Measurements from ENCODE around the gene MAPRE3.

The MAPRE3 gene

DNA sequence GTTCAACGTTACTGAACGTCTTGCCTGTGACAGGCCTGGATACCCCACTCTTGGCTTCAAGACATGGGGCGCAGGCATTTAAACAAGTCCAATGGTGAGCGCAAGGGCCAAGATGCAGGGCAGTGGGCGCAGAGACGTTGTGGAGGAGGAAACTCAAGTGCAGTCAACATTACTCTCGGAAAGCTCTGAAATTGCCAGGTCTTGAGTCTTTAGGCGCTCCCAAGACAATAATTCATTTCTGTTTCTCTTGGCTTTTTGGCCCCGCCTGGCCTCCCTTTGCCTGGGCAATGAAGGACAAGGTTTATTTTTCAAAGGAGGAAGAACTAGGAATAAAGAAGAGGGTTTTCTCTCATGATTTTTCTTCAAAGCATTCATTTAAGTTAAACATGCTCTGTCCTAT is 49.0 kb downstream of the MAPRE3 start:
- DNase-seq = no peak

DNA sequence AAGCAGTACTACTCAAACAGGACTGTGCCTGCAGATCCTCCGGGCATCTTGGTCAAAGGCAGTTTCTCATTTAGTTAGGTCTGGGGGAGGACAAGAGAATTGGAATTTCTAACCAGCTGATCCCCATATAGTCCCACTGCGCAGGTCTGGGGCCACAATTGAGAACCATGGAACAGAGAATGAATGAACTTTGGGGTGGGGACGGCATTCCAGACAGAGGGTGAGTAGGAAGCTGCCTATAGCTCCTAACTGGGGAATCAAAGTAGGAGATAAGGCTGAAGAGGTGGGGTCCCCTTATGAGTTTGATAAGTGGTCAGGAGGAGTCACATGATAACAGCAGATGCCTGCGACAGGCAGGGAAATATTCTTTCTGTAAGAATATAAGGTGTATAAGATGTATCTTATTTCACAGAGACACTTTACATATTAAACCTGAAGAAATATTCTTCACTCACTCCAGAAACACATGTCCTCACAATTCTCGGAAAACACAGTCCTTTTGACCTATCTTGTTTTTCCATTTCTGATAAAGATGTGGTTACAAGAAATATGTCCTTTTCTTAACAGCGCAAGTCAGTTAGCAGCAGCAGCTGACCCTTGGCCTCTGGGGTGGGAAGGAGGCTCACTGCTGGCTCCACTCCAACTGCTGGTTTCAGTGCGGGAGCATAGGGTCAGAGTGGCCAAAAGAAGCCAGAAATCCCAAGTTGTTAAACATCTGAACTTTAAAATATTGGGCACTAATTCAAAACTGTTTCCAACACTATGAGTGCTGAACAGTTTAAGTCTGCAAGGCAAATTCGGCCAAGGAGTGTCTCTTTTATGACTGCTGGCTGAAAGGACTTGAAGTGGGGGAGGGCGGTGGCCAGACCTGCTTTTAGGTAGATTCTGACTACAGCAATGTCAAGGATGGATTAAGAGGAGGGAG is 49.8 kb downstream of the MAPRE3 start:
- DNase-seq = no peak

DNA sequence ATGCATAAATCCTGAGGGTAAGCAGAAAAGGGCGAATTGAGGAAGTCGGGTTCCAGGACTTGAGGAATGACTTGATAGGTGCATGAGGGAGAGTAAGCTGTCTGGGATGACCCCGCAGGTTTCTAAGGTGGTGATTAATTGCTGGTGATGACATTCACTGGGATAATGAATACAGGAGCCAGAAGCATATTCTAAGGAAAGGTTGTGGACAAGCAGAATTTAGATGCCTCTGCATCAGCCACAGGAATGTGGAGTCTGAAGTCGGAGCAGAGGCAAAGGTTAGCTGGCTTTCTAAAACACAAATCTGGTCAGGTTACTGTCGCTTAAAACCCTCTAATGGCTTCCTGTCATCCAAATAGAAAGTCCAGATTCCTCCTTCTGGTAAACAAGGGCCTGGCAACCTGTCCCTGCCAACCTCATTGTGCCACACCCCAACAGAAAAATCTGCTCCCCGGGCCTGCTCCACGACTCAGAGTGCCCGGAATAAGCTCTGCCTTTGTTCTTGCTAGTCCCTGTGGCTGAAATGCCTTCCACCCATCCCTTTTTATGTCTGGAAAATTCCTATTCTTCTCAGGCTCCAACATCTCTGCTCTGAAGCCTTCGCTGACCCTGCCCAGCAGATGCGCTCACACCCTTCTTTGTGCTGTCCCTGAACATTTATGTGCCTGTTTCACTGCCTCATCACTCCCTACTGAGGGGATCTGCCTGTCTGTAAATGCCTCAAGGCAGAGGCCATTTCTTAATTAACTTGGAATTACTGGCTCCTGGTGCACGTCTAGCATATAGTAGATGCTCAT is 51.0 kb downstream of the MAPRE3 start:
- DNase-seq = no peak

DNA sequence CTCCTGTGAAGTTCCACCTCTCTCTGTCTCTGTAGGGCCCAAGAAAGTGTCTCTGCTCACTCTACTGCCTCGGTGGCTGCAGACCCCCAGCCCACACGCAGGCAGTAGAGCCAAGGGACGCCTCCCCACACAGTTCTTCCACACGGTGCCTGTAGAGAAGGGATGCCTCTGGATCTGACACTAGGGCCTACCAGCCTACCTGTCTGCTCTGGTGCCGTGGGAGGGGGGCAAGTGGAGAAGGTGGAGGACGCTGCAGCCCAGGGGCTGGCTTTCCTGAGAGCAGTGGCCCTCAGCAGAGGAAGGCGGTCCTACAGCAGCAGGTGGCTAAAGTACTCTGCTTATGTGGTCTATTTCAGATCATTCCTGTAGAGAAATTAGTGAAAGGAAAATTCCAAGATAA is 53.3 kb downstream of the MAPRE3 start:
- no peak for DNase-seq

DNA sequence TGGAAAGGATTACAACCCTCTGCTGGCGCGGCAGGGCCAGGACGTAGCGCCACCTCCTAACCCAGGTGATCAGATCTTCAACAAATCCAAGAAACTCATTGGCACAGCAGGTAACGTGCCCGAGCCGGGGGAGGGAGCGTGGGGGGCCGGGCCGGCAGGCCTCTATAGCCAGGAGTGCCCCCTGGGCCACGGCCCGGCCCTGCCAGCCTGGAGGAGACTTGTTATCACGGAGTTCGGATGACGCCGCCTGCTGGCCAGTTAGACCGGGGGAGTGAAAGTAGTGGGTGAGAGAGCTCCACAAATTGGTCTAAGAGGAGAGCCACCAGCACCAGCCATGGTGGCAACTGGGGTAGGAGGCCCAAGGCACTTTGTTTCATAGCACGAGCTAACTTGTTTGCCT is 53.8 kb downstream of the MAPRE3 start:
- no peak for DNase-seq

DNA sequence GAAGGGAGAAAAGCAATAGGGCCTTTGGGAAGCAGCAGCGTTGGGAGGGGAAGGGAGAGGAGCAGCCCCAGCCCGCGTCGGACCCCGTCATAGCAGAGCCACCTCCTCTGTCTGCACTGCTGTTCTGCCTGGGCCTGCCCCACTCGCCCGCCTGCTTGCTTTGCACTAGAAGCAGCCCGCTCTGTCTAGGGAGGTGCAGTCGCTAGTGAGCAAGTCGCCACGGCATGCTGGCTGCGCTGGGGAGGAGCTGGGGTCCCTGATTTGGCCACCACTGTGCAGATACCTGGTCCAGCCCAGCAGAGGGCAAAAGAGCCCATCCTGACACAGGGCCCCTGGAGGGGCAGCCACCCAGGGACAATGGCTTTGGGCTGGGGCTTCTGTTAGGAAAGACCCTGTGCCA is 54.4 kb downstream of the MAPRE3 start:
- no peak for DNase-seq

DNA sequence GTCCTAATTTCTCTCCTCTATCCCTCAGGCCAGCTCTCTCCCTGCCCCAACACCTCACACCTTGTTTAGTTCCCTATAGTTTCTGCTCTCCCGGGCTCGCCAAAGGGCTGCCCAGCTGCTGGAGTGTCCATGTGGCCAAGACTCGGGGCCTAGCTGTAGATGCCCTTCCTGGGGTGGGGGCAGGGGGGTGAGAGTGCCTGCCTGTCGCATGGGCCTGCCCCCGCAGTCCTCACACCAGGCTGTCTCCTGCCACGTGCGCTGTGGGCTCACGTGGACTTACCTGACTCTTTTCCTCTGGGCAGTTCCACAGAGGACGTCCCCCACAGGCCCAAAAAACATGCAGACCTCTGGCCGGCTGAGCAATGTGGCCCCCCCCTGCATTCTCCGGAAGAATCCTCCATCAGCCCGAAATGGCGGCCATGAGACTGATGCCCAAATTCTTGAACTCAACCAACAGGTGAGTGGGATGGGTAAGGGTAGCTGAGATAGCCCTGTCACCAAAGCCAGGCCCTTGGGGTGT is 54.9 kb downstream of the MAPRE3 start:
- DNase-seq = no peak

DNA sequence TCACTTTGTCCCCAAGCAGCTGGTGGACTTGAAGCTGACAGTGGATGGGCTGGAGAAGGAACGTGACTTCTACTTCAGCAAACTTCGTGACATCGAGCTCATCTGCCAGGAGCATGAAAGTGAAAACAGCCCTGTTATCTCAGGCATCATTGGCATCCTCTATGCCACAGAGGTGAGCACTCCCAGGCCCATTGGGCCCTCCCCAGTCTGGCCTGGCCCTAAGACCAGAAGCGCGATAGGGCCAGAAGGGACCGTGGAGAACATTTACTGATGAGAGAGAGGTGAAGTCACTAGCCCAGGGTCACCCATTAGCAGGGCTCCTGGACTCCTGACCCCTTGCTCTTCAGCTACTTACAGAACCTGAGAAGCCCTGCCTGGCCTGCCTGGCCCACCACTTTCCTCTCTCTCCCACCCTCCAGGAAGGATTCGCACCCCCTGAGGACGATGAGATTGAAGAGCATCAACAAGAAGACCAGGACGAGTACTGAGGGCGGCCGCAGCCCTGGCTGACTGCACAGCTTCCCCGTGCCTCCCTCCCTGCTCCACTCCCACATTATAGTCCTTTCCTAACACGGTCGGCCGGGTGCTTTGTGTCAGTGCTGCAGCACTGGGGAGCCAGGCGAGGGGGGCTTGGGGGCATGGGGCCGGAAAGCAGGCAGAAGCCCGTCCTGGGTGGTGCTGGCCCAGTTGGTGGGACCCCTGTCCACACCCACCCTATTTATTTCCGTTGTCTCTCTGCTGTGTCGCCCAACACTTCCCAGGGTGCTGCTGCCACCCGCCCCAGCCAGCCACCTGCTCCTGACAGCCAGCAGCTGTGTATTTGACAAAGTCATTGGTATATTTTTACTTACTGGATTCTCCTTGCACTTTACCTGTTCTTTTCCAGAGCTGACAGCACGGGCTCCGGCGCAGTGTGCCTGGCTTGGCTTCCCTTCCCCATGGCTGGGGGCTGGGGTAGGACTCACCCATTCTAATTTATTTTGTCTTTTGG is 55.7 kb downstream of the MAPRE3 start:
- DNase-seq = no peak

DNA sequence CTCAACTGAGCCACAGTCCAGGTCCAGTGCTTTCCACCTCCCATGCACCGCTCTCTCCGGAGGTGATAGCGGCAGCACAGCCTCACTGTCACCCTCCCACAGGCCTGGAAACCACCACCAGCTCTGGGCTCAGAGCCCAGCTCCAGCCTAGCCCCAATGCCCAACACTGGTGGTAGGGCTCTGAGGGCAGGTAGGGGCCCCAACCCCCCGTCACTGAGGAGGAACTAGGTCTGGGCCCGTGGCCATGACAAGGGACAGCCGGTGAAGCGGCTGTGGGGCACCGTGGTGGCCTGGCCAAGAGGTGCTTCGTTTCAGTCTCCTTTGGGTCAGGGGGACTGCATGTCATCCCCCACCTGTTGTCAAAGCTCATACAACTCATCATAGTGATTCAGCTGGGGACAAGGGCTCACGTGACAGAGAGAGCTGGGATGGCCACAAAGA is 56.8 kb downstream of the MAPRE3 start:
- DNase-seq = no peak

DNA sequence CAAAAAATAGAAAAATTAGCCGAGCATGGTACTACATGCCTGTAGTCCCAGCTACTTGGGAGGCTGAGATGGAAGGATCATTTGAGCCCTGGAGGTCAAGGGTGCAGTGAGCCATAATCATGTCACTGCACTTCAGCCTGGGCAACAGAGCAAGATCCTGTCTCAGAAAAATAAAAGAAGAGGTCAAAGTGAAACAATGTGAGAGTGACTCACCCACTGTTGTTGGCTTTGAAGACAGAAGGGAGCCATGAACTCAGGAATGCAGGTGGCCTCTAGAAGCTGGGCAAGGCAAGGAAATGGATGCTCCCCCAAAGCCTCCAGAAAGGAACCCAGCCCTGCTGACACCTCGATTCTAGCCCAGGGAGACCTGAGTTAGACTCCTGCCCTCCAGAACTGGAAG is 58.6 kb downstream of the MAPRE3 start:
- no peak for DNase-seq

DNA sequence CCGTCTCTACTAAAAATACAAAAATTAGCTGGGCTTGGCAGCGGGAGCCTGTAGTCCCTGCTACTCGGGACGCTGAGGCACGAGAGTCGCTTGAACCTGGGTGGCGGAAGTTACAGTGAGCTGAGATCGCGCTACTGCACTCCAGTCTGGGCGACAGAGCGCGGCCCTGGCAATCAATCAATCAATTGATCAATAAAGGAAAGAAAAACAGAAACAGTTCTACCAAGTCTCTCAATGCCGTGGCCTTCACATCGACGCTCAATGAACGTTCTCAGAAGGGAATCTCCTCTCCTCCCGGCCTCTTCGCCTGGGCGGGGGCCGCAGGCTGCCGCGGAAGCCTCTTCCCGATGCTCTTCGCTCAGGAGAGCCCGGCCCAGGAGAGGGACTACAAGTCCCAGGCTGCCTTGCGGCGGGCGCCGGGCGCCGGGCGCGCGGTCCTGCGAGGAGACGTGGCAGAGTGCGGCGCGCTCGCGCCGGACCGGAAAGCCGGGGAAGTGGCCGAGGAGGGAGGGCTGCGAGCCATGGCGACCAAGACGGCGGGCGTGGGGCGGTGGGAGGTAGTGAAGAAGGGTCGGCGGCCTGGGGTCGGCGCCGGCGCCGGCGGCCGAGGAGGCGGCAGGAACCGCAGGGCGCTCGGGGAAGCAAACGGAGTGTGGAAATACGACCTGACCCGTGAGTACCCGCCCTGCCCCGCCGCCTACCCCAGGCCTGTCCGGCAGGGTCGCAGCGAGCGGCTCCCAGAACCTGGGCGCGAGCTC is 62.2 kb downstream of the MAPRE3 start, which contains the start of gene TMEM214:
TSS of gene TMEM214 (plus strand) at position 471 of the 758 bp plus-strand sequence. CDS start at position 522, 51 bp downstream.
- peak; percentile 92 for DNase-seq

DNA sequence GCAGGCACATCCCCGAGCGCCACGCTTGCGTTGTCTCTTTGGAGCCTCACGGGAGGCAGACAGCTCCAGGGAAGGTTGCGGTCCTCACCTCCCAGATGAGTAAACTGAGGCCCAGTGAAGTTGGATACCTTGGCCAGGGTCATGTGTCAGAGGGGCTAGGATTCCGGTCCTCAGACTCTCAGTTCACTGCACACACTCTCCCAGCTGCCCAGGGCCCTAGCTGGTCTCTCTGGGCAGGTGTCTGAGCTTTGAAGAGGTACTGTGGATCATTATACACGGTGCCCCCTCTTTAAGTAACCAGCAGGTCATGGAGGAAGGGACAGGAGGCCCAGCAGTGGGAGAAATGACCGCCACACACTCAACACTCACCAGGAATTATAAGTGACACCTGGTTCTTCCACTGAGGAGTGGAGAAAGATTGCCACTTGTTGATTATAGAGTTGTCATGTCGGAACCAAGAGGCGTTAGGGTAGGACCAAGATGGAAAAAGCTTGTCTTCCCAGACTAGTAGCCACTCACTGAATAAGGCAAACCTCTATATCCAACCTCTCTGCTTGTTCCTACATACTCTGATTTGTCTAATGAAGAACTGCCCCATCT is 62.9 kb downstream of the MAPRE3 start:
- DNase-seq = no peak

DNA sequence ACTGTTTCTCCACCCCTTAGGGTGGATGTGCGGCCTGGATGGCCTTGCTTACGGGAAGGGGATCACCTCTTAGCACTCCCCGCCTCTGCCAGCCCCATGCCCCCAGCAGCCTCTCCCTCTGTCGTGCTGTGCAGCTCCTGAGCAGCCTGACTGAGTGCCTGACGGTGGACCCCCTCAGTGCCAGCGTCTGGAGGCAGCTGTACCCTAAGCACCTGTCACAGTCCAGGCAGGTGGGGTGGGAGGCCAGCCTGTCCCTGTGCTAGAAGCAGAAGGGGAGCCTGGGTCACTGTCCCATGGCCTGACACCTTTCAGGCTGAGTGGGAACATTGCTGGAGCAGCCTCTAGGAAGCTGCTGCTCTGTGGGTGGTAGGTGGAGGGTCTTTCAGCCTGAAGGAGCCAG is 67.6 kb downstream of the MAPRE3 start:
- DNase-seq = no peak

DNA sequence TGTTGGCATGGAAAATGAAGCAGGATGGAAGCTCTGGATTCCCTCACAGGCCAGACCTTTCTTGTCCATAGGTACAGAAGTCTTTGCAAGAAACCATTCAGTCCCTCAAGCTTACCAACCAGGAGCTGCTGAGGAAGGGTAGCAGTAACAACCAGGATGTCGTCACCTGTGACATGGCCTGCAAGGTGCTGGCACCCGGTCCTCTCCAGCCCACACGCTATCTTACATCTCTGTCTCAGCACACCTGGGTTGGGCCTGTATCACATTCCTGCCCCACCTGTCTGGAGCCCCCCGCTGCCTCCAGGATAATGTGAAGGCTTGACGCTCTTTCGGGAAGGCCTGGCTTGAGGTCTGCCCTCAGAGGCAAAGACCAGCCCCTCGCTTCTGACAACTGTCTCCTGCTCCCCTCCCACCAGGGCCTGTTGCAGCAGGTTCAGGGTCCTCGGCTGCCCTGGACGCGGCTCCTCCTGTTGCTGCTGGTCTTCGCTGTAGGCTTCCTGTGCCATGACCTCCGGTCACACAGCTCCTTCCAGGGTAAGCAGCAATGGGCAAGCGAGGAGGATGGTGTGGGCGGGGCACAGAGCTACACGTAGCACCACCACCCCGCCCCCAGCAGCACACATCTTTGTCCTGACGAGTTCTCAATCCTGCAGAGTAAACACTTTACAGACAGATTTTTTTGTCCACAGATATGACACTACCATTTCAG is 68.3 kb downstream of the MAPRE3 start:
- no peak for DNase-seq

DNA sequence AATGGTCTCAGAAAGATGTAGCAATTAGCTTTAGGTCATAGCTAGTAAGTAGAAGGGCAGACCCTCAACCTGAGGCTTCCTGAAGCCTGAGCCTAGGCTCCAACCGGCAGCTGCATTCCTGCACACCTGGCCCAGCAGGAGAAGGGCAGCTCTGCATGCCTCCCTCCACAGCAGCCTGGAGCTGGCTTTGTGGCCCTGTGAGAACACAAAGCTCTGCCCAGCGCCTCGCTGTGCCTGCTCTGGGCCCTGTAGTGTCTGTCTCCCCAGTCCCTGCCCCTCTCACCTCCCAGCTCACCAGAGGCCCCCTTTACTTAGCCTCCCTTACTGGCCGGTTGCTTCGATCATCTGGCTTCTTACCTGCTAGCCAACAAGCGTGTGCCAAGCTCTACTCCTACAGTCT is 69.0 kb downstream of the MAPRE3 start:
- no peak for DNase-seq

DNA sequence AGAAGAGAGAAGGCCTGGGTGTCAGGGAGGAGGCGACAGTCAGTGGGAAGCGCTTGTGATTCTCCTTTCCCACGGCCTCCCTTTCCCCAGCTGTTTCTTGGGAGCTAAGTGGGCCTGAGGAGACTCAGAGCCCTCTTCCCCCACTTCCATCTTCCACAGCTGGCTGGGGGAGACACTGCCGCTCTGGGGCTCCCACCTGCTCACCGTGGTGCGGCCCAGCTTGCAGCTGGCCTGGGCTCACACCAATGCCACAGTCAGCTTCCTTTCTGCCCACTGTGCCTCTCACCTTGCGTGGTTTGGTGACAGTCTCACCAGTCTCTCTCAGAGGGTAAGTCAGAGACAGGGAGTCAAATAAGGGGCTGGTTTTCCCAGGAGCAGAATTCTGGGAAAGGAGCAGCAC is 69.4 kb downstream of the MAPRE3 start:
- DNase-seq = no peak

DNA sequence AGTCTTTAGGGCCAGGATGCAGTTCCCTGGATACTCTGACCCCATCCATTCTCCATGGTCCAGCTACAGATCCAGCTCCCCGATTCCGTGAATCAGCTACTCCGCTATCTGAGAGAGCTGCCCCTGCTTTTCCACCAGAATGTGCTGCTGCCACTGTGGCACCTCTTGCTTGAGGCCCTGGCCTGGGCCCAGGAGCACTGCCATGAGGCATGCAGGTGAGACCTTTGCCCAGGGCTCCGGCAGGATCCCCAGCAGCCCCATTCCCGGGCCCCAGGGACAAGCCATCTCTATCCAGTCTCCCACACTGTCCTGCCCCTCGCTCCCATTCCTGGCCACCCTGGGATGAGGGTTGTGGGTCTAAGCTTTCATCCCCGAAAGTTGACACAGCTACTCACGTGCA is 69.8 kb downstream of the MAPRE3 start:
- no peak for DNase-seq

DNA sequence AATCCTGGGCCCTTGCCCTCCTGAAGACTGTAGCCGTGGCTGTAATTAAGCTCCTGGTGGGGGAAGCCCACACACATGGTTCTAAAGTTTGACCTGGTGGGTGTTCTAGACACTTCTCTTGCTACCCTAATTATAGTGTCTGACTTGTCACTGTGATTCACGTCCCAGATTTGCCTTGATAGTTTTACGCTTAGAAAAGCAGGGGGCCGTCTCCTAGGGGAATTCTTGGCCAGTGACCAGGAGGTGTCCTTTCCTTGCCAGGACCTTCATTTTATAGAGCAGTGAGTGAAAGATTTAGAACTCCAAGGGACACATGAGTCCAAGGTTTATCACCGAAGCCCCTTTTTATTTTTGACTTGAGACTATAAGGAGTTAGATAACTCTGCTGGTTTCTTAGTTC is 71.3 kb downstream of the MAPRE3 start:
- DNase-seq = no peak

DNA sequence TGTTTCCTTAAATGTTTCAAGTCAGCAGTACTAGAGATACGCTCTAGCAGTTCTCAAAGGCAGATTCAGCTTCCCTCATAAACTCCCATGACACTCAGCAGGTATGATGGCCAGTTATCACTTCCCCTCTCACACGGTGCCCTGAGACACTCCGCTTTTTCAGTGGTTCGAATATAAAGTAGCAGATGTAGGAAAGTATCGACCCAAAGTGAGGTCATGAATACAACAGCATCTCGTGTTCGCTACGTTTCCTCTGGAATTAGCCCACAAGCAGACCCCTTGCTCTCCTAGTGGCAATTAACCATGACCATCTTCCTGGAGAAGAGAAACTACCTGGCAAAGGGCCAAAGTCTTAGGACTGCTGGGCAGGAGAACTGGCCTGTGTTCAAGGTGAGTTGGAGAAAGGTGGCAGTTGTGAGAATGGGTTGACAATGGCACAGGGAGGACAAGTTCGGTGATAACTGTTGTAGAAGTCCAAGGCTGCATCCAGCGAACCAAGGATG is 71.8 kb downstream of the MAPRE3 start:
- no peak for DNase-seq

DNA sequence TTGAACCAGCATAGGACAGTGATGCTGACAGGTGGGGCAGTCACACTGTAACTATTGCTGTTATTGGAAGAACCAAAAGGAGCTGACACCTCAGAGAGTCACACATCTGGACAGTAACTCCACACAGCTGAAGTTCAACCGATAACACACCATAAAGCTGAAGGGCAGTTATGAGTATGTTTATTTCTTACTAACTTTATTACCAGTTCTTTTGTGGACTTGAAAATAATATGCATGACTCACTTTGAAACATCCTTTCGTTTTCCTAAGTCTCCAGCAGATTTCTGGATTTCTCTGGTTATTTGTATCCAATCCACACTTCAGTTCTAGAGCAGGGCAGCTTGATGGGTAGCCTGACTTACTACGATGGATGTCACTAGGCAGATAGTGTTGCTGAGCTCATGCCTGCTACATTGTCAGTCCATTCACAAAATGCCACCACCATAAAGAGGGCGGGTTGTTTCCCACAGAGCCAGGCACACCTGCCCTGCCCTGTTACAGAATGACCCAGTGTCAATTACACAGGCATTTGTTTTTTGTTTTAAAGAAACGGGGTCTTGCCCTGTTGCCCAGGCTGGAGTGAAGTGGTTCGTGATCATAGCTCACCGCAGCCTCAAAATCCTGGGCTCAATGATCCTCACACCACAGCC is 72.7 kb downstream of the MAPRE3 start:
- DNase-seq = no peak
